GM12878 (cell line): ENCODE measurements around the gene EXD1. TPM values are rescaled to one million over a fixed set of nuclear protein-coding genes. Genes with fewer than 3 reads are reported as not detected.

Experiments
- ATAC-seq: fragments of 200-7000 bp; cut with Tn5 transposase; 3 replicates; pipeline ENCODE4 v1.9.1; 2020; ENCODE audit warnings: mild to moderate bottlenecking, moderate library complexity
- BruUV-seq: library from RNA; stranded (reverse); fragments of 400-500 nt; replicated peaks from 2 replicates; lab custom pipeline; 2021; lab: Mats Ljungman, UMichigan
- CTCF ChIA-PET: fragments of 300-600 bp; sonication (Branson Sonifier 250); formaldehyde crosslinking; extraction: SDS; loops from one replicate; lab custom pipeline; 2021; ENCODE audit warnings: inconsistent platforms; lab: Yijun Ruan, JAX
- POLR2A ChIA-PET: fragments of 350-600 bp; formaldehyde crosslinking; extraction: SDS; loops from one replicate; lab custom pipeline; 2021; ENCODE audit warnings: inconsistent platforms; lab: Charles Lee
- RAD21 ChIA-PET: fragments of 300-600 bp; sonication (Branson Sonifier 250); formaldehyde crosslinking; loops from one replicate; lab custom pipeline; 2023; ENCODE audit warnings: antibody characterized with exemption; ENCODE audit not compliant: unreplicated experiment; lab: Charles Lee
- SMC1A ChIA-PET: fragments of 300-600 bp; sonication (Branson Sonifier 250); formaldehyde crosslinking; loops from one replicate; lab custom pipeline; 2023; ENCODE audit not compliant: unreplicated experiment, uncharacterized antibody; lab: Charles Lee
- DNase-seq: peaks from one replicate; pipeline ENCODE4 v3.0.0-alpha.2; 2011; ENCODE audit warnings: low read depth, low spot score
- FAIRE-seq: peaks from 3 replicates; lab custom pipeline; 2011; peaks lifted over from hg19 to GRCh38; lab: Jason Lieb, UNC
- H2AFZ ChIP-seq: 2 replicates; pipeline ENCODE4 v1.6.0; 2011; ENCODE audit warnings: low read depth, low read length, control low read depth; ENCODE audit not compliant: control insufficient read depth
- H3K27ac ChIP-seq: 2 replicates; pipeline ENCODE4 v1.5.1; 2011; ENCODE audit warnings: control low read depth; ENCODE audit not compliant: control insufficient read depth, insufficient read depth
- H3K27me3 ChIP-seq, 2 experiments: replicated peaks in 1 of 2; 2 replicates each; pipeline versions ENCODE4 v1.6.0 to v1.6.1; 2011; ENCODE audit warnings: low read length in 1 of 2; ENCODE audit not compliant: control insufficient read depth in 2 of 2, insufficient read depth in 2 of 2
- H3K36me3 ChIP-seq, 2 experiments: 2 replicates each; pipeline ENCODE4 v1.5.1; 2011; ENCODE audit warnings: low read length in 1 of 2; ENCODE audit not compliant: control insufficient read depth in 2 of 2, insufficient read depth in 2 of 2
- H3K4me1 ChIP-seq: 2 replicates; pipeline ENCODE4 v1.6.1; 2011; ENCODE audit warnings: mild to moderate bottlenecking, low read length, moderate library complexity, mixed read lengths; ENCODE audit not compliant: control insufficient read depth, insufficient read depth
- H3K4me2 ChIP-seq: 2 replicates; pipeline ENCODE4 v1.6.0; 2011; ENCODE audit warnings: control low read depth; ENCODE audit not compliant: control insufficient read depth, insufficient read depth
- H3K4me3 ChIP-seq: fragments of 200-600 bp; sonication (generic); 2 replicates; pipeline ENCODE4 v1.5.1; 2016
- H3K79me2 ChIP-seq: 2 replicates; pipeline ENCODE4 v1.6.0; 2011; ENCODE audit warnings: low read length; ENCODE audit not compliant: control insufficient read depth, insufficient read depth
- H3K9ac ChIP-seq: 2 replicates; pipeline ENCODE4 v1.8.0; 2011; ENCODE audit warnings: low read length, control low read depth, mixed read lengths; ENCODE audit not compliant: control insufficient read depth, insufficient read depth
- H3K9me3 ChIP-seq: replicated peaks from 3 replicates; pipeline ENCODE4 v1.5.1; 2011; ENCODE audit warnings: mild to moderate bottlenecking, low read length; ENCODE audit not compliant: control insufficient read depth, insufficient read depth
- H4K20me1 ChIP-seq: 2 replicates; pipeline ENCODE4 v1.6.0; 2011; ENCODE audit not compliant: control insufficient read depth, insufficient read depth
- FOS ChIP-seq: IDR thresholded peaks from 3 replicates; pipeline ENCODE4 v1.6.1; 2011; ENCODE audit warnings: borderline replicate concordance; ENCODE audit not compliant: insufficient read length; ENCODE audit errors: extremely low read depth
- IRF3 ChIP-seq: fragments of 450-650 bp; IDR thresholded peaks from 2 replicates; pipeline ENCODE4 v1.6.1; 2014; ENCODE audit warnings: mild to moderate bottlenecking
- NBN ChIP-seq: fragments of 450-650 bp; IDR thresholded peaks from 2 replicates; pipeline ENCODE4 v1.6.1; 2016
- RUNX3 ChIP-seq: IDR thresholded peaks from 2 replicates; pipeline ENCODE4 v1.6.1; 2012; ENCODE audit warnings: low read length, inconsistent platforms
- SREBF2 ChIP-seq: IDR thresholded peaks from 2 replicates; pipeline ENCODE4 v1.6.1; 2012; ENCODE audit warnings: mild to moderate bottlenecking, low read length
- ZNF207 ChIP-seq: fragments of 450-650 bp; IDR thresholded peaks from 2 replicates; pipeline ENCODE4 v1.6.1; 2014; ENCODE audit warnings: antibody characterized with exemption, mild to moderate bottlenecking, borderline replicate concordance
- WGBS: methylation state at CpG from one replicate; pipeline ENCODE4 v1.1.6; 2016; ENCODE audit warnings: low lambda C conversion rate; ENCODE audit not compliant: insufficient replicate concordance, insufficient coverage; ENCODE audit errors: missing lambda C conversion rate; 5-methylcytosine and 5-hydroxymethylcytosine counted together
- in situ Hi-C: fragments of 300-500 bp; cut with MboI; formaldehyde crosslinking; loops from 9 replicates; pipeline ENCODE4 v1.14.3; 2018; ENCODE audit warnings: mixed read lengths
- intact Hi-C: fragments of 100-400 bp; cut with micrococcal nuclease; formaldehyde crosslinking; loops from one replicate; pipeline ENCODE4 v1.14.2; 2022; ENCODE audit not compliant: unreplicated experiment
- polyA plus RNA-seq, 11 experiments: library from polyadenylated mRNA; depleted of rRNA in 4 of 11; unstranded in 6 of 11; stranded (reverse) in 5 of 11; fragments of >200 nt; fragmentation: Nextera tagmentation in 4 of 11; fragmentation: Illumina TruSeq in 1 of 11; extraction: Ambion mirVana in 4 of 11; extraction: Trizol in 1 of 11; gene quantifications; 1 replicate in 1 of 11; 2 replicates in 10 of 11; pipeline versions ENCODE4 v1.2.1 to v1.2.3, GENCODE V29; 2011 to 2016; ENCODE audit warnings: inconsistent platforms in 2 of 11, missing spikeins in 2 of 11, low read depth in 1 of 11
- total RNA-seq, 4 experiments: library from RNA; depleted of rRNA in 3 of 4; stranded (reverse); fragments of >200 nt in 3 of 4; fragmentation: Illumina TruSeq in 1 of 4; extraction: Trizol in 1 of 4; gene quantifications; 2 replicates each; pipeline versions ENCODE4 v1.2.1 to v1.2.3, GENCODE V29; 2013 to 2021
- TF ChIP-seq, protein P1 (sequence below): fragments of 450-650 bp; IDR thresholded peaks from 2 replicates; pipeline ENCODE4 v1.6.1; 2017; ENCODE audit warnings: mild to moderate bottlenecking, low read depth, inconsistent platforms; ENCODE audit not compliant: poor library complexity, severe bottlenecking

EXD1 gene
- total and polyA plus RNA-seq, 10 of the 15 experiments (the other 5 are each of a cell fraction or from before 2014, with no cell fraction given) = 0.19 TPM; not detected in 9

DNA sequence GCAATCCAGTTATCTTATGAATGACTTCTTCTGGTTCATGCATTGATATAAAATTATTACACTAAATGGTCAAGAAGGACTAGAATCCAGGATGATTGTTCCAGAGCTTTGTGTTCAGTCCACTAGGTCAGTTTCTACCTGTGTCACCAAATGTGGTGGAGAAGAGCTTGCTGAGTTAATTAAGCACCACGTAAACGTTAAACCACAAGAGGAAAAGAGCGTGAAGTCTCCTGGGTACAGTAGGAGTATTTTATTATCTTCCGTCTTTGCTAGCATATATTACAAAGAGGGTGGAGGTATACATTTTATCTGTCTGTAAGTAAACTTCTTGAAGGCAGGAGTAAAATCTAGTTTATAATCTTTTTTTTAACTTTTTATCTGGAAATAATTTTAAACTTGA is 24.0 kb upstream of the EXD1 start:
- POLR2A ChIA-PET = interaction anchor here (0.6 kb wide), 1 partner anchor 62 kb away, joined by 3 read pairs; no protein-coding TSS in a partner anchor
- SMC1A ChIA-PET = interaction anchor here (0.8 to 1.5 kb wide), 4 partner anchors 8 to 78 kb away, joined by 3 to 4 read pairs (median 4); partner anchors contain the start of genes NUSAP1 and OIP5
- RAD21 ChIA-PET = interaction anchor here (1.6 kb wide), 1 partner anchor 23 kb away, joined by 6 read pairs; the partner anchor contains the start of gene CHP1
- ATAC-seq (no peak), DNase-seq (no peak), FAIRE-seq (no peak)
- H3K4me3 ChIP-seq = no peak overlapping the region
- CTCF ChIA-PET = interaction anchor here (0.7 to 1.4 kb wide), 4 partner anchors 9 to 272 kb away, joined by 3 read pairs; partner anchors contain the start of gene CHP1
- H3K27me3 ChIP-seq = no peaks in the 10 kb centered on the region
- intact Hi-C loops = no loop called here
- H3K36me3 ChIP-seq = no peaks in the 10 kb centered on the region; a peak in 1 of 4 replicates
- H3K9me3 ChIP-seq = no peaks in the 10 kb centered on the region
- H3K9ac ChIP-seq = no peak overlapping the region
- 51% methylated on average over 4 of the region's 4 CpGs for WGBS
- H3K27ac ChIP-seq = no peak overlapping the region
- H3K4me1 ChIP-seq = peaks cover 8% of the 10 kb centered on the region
- no peak overlapping the region for H2AFZ ChIP-seq
- BruUV-seq = no TSS peak
- in situ Hi-C loops = no loop called here
- H4K20me1 ChIP-seq = no peaks in the 10 kb centered on the region
- 0 out of 2 replicates have a peak overlapping the region, but pooled peaks have one; percentile 17 for H3K4me2 ChIP-seq
- H3K79me2 ChIP-seq = no peaks in the 10 kb centered on the region
- TF ChIP-seq ZNF207 (no peak), FOS (no peak), RUNX3 (peak; percentile 24; the same call in 1 of the 2 replicates), NBN (no peak), SREBF2 (no peak), IRF3 (no peak)
- TF ChIP-seq, protein P1, sequence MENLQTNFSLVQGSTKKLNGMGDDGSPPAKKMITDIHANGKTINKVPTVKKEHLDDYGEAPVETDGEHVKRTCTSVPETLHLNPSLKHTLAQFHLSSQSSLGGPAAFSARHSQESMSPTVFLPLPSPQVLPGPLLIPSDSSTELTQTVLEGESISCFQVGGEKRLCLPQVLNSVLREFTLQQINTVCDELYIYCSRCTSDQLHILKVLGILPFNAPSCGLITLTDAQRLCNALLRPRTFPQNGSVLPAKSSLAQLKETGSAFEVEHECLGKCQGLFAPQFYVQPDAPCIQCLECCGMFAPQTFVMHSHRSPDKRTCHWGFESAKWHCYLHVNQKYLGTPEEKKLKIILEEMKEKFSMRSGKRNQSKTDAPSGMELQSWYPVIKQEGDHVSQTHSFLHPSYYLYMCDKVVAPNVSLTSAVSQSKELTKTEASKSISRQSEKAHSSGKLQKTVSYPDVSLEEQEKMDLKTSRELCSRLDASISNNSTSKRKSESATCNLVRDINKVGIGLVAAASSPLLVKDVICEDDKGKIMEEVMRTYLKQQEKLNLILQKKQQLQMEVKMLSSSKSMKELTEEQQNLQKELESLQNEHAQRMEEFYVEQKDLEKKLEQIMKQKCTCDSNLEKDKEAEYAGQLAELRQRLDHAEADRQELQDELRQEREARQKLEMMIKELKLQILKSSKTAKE = no peak
